Measurements from ENCODE around the gene NOS1. TPM values are rescaled to one million over a fixed set of nuclear protein-coding genes. Genes with fewer than 3 reads are reported as not detected.

Gene NOS1
- polyA plus RNA-seq, 1 donor from 2014 or later = not detected

GRCh38 chr12:117261247-117261646 lies 100.2 kb downstream of the NOS1 start:
- no peaks in the 10 kb centered on the region for H4K20me1 ChIP-seq (ENCODE audit: insufficient read depth)
- no peak overlapping the region for H2AFZ ChIP-seq (ENCODE audit: low read depth, low read length)
- no peaks in the 10 kb centered on the region for H3K36me3 ChIP-seq (ENCODE audit: insufficient read depth, low read length)
- H3K4me3 ChIP-seq (ENCODE audit: low read length) = no peak overlapping the region
- H3K27me3 ChIP-seq (ENCODE audit: insufficient read depth, low read depth, low read length) = no peaks in the 10 kb centered on the region
- H3K4me2 ChIP-seq (ENCODE audit: low read length) = no peak overlapping the region
- no peaks in the 10 kb centered on the region for H3F3A ChIP-seq (ENCODE audit: insufficient read depth, low read length, poor library complexity, severe bottlenecking)
- H3K9ac ChIP-seq (ENCODE audit: low read length) = no peak overlapping the region
- H3K27ac ChIP-seq (ENCODE audit: low read length) = no peak overlapping the region
- H3K9me2 ChIP-seq (ENCODE audit: insufficient read depth, low read length) = no peaks in the 10 kb centered on the region
- TF ChIP-seq EZH2 (IDR thresholded peaks at IDR 0.05; ENCODE audit: borderline replicate concordance, insufficient read depth, low read length, poor library complexity, severe bottlenecking) (no peak), EP300 (conservative IDR thresholded peaks at IDR 0.05; ENCODE audit: poor library complexity, severe bottlenecking) (no peak), MXI1 (conservative IDR thresholded peaks at IDR 0.05; ENCODE audit: poor library complexity, severe bottlenecking) (no peak), RAD21 (conservative IDR thresholded peaks at IDR 0.05) (no peak), SMC3 (conservative IDR thresholded peaks at IDR 0.05; ENCODE audit: poor library complexity) (no peak), POLR2AphosphoS5 (IDR thresholded peaks at IDR 0.05) (no peak), TAF1 (IDR thresholded peaks at IDR 0.05; ENCODE audit: low read depth) (no peak)
- TF ChIP-seq, protein P1, sequence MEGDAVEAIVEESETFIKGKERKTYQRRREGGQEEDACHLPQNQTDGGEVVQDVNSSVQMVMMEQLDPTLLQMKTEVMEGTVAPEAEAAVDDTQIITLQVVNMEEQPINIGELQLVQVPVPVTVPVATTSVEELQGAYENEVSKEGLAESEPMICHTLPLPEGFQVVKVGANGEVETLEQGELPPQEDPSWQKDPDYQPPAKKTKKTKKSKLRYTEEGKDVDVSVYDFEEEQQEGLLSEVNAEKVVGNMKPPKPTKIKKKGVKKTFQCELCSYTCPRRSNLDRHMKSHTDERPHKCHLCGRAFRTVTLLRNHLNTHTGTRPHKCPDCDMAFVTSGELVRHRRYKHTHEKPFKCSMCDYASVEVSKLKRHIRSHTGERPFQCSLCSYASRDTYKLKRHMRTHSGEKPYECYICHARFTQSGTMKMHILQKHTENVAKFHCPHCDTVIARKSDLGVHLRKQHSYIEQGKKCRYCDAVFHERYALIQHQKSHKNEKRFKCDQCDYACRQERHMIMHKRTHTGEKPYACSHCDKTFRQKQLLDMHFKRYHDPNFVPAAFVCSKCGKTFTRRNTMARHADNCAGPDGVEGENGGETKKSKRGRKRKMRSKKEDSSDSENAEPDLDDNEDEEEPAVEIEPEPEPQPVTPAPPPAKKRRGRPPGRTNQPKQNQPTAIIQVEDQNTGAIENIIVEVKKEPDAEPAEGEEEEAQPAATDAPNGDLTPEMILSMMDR (IDR thresholded peaks at IDR 0.05; ENCODE audit: poor library complexity, severe bottlenecking) = no peak
- H3K9me3 ChIP-seq (ENCODE audit: low read length) = no peaks in the 10 kb centered on the region
- H3K79me2 ChIP-seq (replicated peaks; ENCODE audit: insufficient read depth, low read length) = no peaks in the 10 kb centered on the region

DNA sequence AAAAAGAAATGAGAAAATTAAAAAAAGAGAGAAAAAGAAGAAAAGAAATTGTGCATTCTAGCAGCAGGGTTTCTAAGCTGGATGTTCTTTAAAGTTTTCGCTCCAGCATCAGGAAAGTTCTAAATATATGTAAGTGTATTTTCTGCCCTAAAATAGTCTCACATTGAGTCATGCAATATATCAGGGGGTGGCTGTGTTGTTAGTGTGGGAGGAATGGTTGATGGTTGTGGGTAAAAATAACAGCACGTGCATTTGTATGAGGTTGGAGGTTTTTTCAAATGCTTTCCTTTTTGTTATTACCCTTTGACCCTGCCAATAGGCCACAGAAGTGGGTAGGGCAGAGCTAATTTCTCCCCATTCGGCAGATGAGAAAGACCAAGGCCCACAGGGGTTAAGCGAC lies 106.0 kb downstream of the NOS1 start:
- Histone ChIP-seq H3K36me3 (ENCODE audit: insufficient read depth, low read length) (no peaks in the 10 kb centered on the region), H3K27ac (ENCODE audit: low read length) (no peak overlapping the region), H3K4me3 (ENCODE audit: low read length) (no peak overlapping the region), H3K27me3 (ENCODE audit: insufficient read depth, low read depth, low read length) (no peaks in the 10 kb centered on the region), H3K9me3 (ENCODE audit: low read length) (no peaks in the 10 kb centered on the region), H3K4me2 (ENCODE audit: low read length) (no peak overlapping the region), H4K20me1 (ENCODE audit: insufficient read depth) (no peaks in the 10 kb centered on the region), H3K9ac (ENCODE audit: low read length) (no peak overlapping the region), H3F3A (ENCODE audit: insufficient read depth, low read length, poor library complexity, severe bottlenecking) (no peaks in the 10 kb centered on the region), H2AFZ (ENCODE audit: low read depth, low read length) (no peak overlapping the region), H3K79me2 (replicated peaks; ENCODE audit: insufficient read depth, low read length) (no peaks in the 10 kb centered on the region), H3K9me2 (ENCODE audit: insufficient read depth, low read length) (no peaks in the 10 kb centered on the region)
- TF ChIP-seq POLR2AphosphoS5 (IDR thresholded peaks at IDR 0.05) = no peak
- no peak for TF ChIP-seq MXI1 (conservative IDR thresholded peaks at IDR 0.05; ENCODE audit: poor library complexity, severe bottlenecking)

DNA sequence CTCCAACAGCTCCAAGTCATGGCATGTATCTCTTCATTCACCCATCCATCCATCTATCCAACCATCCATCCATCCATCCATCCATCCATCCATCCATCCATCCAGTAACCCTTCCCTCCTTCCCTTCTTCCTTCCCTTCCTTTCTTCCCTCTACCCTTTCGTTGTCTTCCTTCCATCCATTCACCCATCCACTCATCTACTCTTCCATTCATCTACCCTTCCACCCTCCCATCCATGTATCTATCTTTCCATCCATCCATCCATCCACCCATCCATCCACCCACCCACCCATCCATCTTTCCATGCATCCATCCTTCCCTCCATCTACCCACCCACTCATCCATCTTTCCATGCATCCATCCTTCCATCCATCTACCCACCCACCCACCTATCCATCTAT lies 117.9 kb downstream of the NOS1 start:
- Histone ChIP-seq H3K79me2 (replicated peaks; ENCODE audit: insufficient read depth, low read length) (no peaks in the 10 kb centered on the region), H3K36me3 (ENCODE audit: insufficient read depth, low read length) (no peaks in the 10 kb centered on the region), H3K27me3 (ENCODE audit: insufficient read depth, low read depth, low read length) (no peaks in the 10 kb centered on the region), H2AFZ (ENCODE audit: low read depth, low read length) (no peak overlapping the region), H3K4me3 (ENCODE audit: low read length) (no peak overlapping the region), H3K4me2 (ENCODE audit: low read length) (no peak overlapping the region), H3K9me3 (ENCODE audit: low read length) (no peaks in the 10 kb centered on the region), H3K9ac (ENCODE audit: low read length) (no peak overlapping the region), H3K27ac (ENCODE audit: low read length) (no peak overlapping the region), H4K20me1 (ENCODE audit: insufficient read depth) (no peaks in the 10 kb centered on the region), H3K9me2 (ENCODE audit: insufficient read depth, low read length) (no peaks in the 10 kb centered on the region), H3F3A (ENCODE audit: insufficient read depth, low read length, poor library complexity, severe bottlenecking) (no peaks in the 10 kb centered on the region)
- no peak for TF ChIP-seq MXI1 (conservative IDR thresholded peaks at IDR 0.05; ENCODE audit: poor library complexity, severe bottlenecking)
- no peak for TF ChIP-seq EP300 (conservative IDR thresholded peaks at IDR 0.05; ENCODE audit: poor library complexity, severe bottlenecking)
- TF ChIP-seq, protein P1 (IDR thresholded peaks at IDR 0.05; ENCODE audit: poor library complexity, severe bottlenecking) = no peak
- TF ChIP-seq SMC3 (conservative IDR thresholded peaks at IDR 0.05; ENCODE audit: poor library complexity) = no peak
- no peak for TF ChIP-seq POLR2AphosphoS5 (IDR thresholded peaks at IDR 0.05)
- no peak for TF ChIP-seq REST (IDR thresholded peaks at IDR 0.05; ENCODE audit: borderline replicate concordance)
- TF ChIP-seq EZH2 (IDR thresholded peaks at IDR 0.05; ENCODE audit: borderline replicate concordance, insufficient read depth, low read length, poor library complexity, severe bottlenecking) = no peak
- no peak for TF ChIP-seq RAD21 (conservative IDR thresholded peaks at IDR 0.05)
- TF ChIP-seq TAF1 (IDR thresholded peaks at IDR 0.05; ENCODE audit: low read depth) = no peak
